Activated CD8-positive, alpha-beta T cell treated with anti-CD3 and anti-CD28 coated beads, Interleukin-2, amount 10 ng/mL, durations not matched to agents 7 days and 5 days (primary cell): ENCODE data around the gene ERCC4. TPM values are rescaled to one million over a fixed set of nuclear protein-coding genes. Genes with fewer than 3 reads are reported as not detected.

Source experiments
- ATAC-seq: fragments of 150-1000 bp; cut with Tn5 transposase; one replicate; pipeline ENCODE4 v1.10.0; 2021; ENCODE audit warnings: moderate library complexity
- CTCF ChIA-PET: fragments of 350-600 bp; sonication (Branson Sonifier 250); formaldehyde crosslinking; loops from one replicate; lab custom pipeline; 2021; ENCODE audit warnings: antibody characterized with exemption; lab: Charles Lee
- POLR2A ChIA-PET: fragments of 350-600 bp; sonication (Branson Sonifier 250); formaldehyde crosslinking; loops from one replicate; lab custom pipeline; 2021; ENCODE audit warnings: antibody characterized with exemption; lab: Charles Lee
- DNase-seq: peaks from one replicate; pipeline ENCODE4 v3.0.0-alpha.2; 2020
- H3K27ac Mint-ChIP-seq: one replicate; pipeline ENCODE4 v1.8.0; 2021; ENCODE audit warnings: mild to moderate bottlenecking, mixed read lengths
- H3K27me3 Mint-ChIP-seq: one replicate; pipeline ENCODE4 v1.8.0; 2021; ENCODE audit warnings: low read depth, mixed read lengths
- H3K36me3 Mint-ChIP-seq: one replicate; pipeline ENCODE4 v1.8.0; 2021; ENCODE audit warnings: low read depth, mixed read lengths
- H3K4me1 Mint-ChIP-seq: one replicate; pipeline ENCODE4 v1.8.0; 2021; ENCODE audit warnings: low read depth, mixed read lengths
- H3K4me3 Mint-ChIP-seq: one replicate; pipeline ENCODE4 v1.8.0; 2021; ENCODE audit warnings: mild to moderate bottlenecking, mixed read lengths
- H3K9me3 Mint-ChIP-seq: one replicate; pipeline ENCODE4 v1.8.0; 2022; ENCODE audit warnings: mixed read lengths; ENCODE audit not compliant: insufficient read depth
- total RNA-seq, 2 experiments: library from RNA; stranded (reverse); gene quantifications; one replicate each; pipeline ENCODE4 v1.2.3, GENCODE V29; 2021

The ERCC4 gene
- total RNA-seq, 2 experiments from 2014 or later = 8.9 to 12.8 TPM

DNA sequence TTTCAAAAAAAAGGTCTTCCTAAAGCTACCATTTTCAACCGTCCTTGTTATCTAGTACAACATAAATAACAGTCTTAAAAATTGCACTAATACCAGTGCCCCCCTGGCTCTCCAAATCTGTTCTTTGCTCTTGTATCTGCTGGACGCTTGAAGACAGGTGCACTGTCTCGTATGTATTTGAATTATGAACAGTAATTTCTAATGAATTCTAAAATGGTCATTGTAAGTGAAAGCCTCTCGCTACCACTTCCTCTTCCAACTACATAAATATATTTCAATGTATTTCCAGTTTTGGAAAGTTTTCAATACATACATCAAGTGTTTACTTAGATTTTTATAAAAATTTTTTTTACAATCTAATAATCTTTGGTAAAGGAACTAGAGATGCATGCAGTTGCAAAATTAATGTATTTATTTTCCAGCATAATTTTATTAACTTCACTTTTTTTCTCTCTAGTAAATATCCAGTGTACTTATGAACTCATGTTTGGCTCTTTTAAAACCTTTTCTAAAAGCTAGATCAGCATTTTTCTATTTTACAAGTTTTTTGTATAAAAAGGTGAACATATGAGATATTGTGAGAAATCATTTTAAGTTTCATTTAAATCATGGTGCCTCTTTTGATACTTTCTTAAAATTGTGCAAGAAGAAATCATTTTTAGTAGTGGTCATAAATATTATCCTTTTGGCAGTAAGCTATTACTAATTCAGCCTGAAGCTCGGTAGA lies 31.0 kb downstream of the ERCC4 start:
- POLR2A ChIA-PET = no interaction called here
- Mint-ChIP-seq H3K4me3 (no peak overlapping the region), H3K4me1 (no peaks in the 10 kb centered on the region), H3K9me3 (no peaks in the 10 kb centered on the region), H3K36me3 (peaks cover 14% of the 10 kb centered on the region), H3K27ac (no peak overlapping the region), H3K27me3 (peaks cover 3% of the 10 kb centered on the region)
- CTCF ChIA-PET = interaction anchor here (1.3 kb wide), 1 partner anchor 28 kb away, joined by 3 read pairs; no protein-coding TSS in a partner anchor
- DNase-seq (no peak), ATAC-seq (no peak)

DNA sequence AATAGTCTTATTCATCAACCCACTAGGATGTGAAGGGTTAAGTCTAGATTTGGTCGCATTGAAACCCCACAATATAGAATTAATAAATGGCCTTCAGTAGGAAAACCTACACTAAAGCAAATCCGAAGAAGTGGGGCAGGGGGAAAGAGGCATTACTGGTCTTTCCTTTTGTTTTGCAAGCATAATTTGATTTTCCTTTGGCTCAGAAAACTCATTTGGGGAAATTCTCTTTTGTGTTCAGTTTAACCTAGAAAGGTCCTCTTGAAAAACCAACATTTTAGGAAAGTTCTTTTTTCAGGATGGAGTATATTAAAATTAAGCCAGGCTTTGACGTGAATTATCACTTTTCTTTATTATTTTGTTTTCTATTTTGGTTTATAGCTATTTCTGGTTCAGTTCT lies 31.7 kb downstream of the ERCC4 start:
- ChIA-PET CTCF (interaction anchor here (1.3 kb wide), 1 partner anchor 28 kb away, joined by 3 read pairs; no protein-coding TSS in a partner anchor), POLR2A (no interaction called here)
- Mint-ChIP-seq H3K27me3 (peaks cover 5% of the 10 kb centered on the region), H3K36me3 (peaks cover 8% of the 10 kb centered on the region), H3K9me3 (no peaks in the 10 kb centered on the region), H3K4me1 (peaks cover 3% of the 10 kb centered on the region), H3K4me3 (no peak overlapping the region), H3K27ac (no peak overlapping the region)
- ATAC-seq (no peak), DNase-seq (no peak)

DNA sequence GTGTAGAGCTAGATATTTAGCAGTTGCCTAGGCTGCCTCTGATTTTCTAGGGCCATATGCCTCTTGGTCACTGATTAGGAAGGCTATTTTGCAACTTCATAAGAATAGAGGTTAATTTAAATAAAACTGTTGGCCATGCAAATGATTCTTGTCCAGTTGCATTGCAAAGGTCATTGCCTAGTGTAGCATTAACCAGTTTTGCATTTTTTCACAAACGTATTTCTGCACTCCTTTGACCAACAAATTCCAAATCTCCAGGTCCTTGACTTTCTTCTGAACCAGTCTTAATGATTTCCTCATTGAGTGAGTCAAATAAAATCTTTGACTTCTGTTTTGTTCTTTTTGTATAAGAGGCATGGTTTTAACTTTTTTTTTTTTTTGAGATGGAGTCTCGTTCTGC lies 33.5 kb downstream of the ERCC4 start:
- no peak for DNase-seq
- Mint-ChIP-seq H3K36me3 (peaks cover 3% of the 10 kb centered on the region), H3K27me3 (peaks cover 5% of the 10 kb centered on the region), H3K27ac (no peak overlapping the region), H3K4me3 (no peak overlapping the region), H3K9me3 (no peaks in the 10 kb centered on the region), H3K4me1 (peaks cover 3% of the 10 kb centered on the region)
- ChIA-PET CTCF (interaction anchor here (1.3 kb wide), 1 partner anchor 34 kb away, joined by 3 read pairs; the partner anchor contains the start of gene ERCC4), POLR2A (no interaction called here)
- ATAC-seq = no peak

DNA sequence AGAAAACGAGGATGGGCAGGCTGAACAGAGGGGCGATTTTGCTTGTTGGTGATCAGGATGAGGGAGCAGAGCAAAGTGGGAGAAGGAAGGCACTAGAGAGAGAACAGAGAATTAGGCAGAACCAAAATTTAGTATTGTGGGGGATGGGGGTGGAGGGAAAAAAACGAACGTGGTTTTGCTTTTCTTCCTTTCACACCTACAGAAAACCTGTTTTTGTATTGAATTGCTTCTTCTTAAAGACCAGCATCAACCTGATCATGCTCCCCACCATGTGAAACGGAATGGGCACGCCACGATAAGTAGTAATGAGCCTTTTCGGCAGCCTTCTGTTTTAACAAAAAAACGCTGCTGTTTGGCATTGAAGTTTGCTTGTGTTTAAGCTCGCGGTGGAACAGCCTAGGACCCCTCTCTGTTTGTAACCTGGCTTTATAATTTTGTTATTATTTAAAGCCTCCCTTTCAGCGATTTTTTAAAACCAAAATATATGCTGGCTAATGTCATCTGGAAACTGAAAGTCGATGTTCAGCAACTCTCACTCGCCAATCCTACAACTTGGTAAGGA lies 36.8 kb downstream of the ERCC4 start:
- Mint-ChIP-seq H3K4me3 (no peak overlapping the region), H3K27ac (no peak overlapping the region), H3K36me3 (no peaks in the 10 kb centered on the region), H3K27me3 (peaks cover 7% of the 10 kb centered on the region), H3K9me3 (no peaks in the 10 kb centered on the region), H3K4me1 (peaks cover 3% of the 10 kb centered on the region)
- DNase-seq (no peak), ATAC-seq (no peak)
- CTCF ChIA-PET = no interaction called here
- POLR2A ChIA-PET = no interaction called here

DNA sequence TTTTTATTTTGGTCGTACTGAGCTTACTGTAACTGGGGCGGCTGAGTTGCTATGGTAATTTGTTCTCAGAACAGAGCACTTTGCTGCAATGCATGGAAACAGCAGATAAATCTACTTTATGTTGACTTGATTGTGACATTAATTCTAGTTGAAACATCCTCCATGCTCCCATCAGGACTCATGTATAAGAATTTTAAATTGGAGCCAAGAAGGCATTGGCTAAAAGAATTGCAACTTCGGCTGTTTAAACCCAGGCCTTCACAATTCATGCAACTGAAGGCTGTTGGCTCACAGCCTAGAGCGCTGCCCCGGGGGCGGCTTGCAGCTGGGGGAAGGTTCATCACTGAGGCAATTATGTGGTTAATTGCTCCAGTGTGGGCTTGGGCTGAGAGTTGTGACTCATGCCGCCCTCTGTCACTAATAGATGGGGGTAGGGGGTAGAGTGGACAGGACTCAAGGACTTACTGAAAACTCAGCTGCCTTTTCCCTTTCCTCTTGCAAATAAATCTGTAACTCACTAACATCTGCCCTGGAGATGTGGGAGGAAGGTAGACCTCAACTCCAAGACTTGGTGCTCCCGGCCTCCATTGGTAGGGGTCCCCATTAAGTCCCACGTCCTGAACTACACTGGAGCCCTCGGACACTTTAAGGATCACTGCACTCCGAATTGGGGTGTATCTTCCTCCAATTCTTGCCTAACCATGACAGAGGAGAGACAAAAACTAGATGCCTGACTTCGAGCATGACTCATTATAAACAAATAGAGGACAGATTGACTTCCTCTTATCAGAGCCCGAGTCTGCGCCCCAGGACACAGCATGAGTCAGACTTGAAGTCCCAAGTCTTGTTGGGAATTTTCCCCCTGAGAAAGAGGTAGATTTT lies 37.5 kb downstream of the ERCC4 start:
- H3K4me1 Mint-ChIP-seq = peaks cover 3% of the 10 kb centered on the region
- ChIA-PET CTCF (no interaction called here), POLR2A (no interaction called here)
- H3K9me3 Mint-ChIP-seq = no peaks in the 10 kb centered on the region
- DNase-seq = no peak
- H3K27ac Mint-ChIP-seq = no peak overlapping the region
- ATAC-seq = no peak
- no peaks in the 10 kb centered on the region for H3K36me3 Mint-ChIP-seq
- H3K27me3 Mint-ChIP-seq = peaks cover 7% of the 10 kb centered on the region
- H3K4me3 Mint-ChIP-seq = no peak overlapping the region

DNA sequence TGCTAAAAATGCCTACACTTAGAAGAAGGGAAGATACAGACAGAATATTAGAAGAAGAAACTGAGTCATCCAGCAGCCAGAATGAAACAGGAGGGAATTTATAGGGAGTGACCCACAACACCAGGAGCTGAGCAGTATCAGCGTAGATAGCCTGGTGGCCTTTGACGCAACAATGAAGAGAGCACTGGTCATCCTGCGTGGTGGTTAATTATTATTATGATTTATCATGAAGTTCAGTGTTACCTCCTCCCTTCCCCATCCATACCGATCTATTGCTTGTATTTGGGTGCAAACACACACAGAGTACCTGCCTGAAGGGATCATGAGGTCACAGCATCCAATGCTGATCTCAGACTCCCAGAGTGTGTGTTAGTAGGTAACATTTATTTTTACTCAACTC lies 38.5 kb downstream of the ERCC4 start:
- CTCF ChIA-PET = no interaction called here
- ATAC-seq = no peak
- Mint-ChIP-seq H3K27ac (no peak overlapping the region), H3K36me3 (no peaks in the 10 kb centered on the region), H3K4me1 (peaks cover 3% of the 10 kb centered on the region), H3K27me3 (peaks cover 10% of the 10 kb centered on the region), H3K9me3 (no peaks in the 10 kb centered on the region), H3K4me3 (no peak overlapping the region)
- POLR2A ChIA-PET = no interaction called here
- DNase-seq = no peak

DNA sequence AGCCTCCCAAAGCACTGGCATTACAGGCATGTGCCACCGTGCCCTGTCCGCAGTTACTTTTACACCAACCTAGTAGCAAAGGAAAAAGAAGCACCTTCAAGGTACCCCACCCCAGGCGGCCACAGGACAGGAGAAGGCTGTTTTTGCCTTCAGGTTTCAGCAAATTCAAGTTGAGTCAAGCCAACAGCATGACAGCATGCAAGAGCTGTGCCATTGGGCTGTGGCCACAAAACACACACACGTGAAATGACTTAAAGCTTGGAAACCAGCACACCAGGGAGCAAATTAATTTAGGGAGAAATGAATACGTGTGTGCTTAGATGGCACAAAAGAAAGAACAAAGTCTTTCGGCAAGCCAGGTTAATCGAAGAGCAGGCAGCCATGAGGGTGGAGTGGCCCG lies 39.7 kb downstream of the ERCC4 start:
- CTCF ChIA-PET = no interaction called here
- no peak for ATAC-seq
- Mint-ChIP-seq H3K4me3 (no peak overlapping the region), H3K27me3 (peaks cover 12% of the 10 kb centered on the region), H3K9me3 (no peaks in the 10 kb centered on the region), H3K27ac (no peak overlapping the region), H3K4me1 (peaks cover 3% of the 10 kb centered on the region), H3K36me3 (no peaks in the 10 kb centered on the region)
- no peak for DNase-seq
- POLR2A ChIA-PET = no interaction called here

DNA sequence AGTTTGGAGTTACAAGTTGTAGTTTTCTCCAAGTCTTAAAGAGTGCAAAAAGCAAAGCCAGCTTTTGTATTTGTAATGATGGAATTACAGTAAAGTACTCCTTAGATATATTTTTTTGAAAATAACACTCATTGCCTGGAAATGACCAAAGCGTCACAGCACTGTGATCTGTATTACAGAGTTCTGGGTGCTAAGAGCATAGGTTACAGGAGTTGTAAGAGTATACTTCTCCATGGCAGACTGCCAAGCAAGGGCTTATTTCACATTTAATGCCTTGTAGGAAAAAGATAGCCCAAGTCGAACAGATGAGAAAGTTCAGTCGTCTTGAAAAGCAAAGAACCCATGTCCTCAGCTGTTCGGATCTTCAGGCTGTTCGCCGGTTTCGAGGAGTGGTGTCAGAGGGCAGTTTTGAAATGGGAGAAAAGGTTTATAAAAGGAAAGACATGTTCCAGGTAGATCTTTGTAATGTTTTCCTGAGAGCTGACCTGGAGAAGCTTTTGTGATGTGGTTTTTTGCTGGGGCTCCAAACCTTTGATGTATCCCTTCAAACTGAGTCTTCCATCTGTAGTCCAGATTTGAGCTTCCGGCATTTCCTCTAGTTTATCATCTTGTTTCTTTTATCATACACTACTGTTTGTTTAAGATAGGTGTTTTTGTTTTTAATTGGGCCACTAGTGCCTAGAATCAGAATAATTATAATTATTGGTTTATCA lies 41.3 kb downstream of the ERCC4 start:
- DNase-seq (no peak), ATAC-seq (no peak)
- no peak overlapping the region for H3K4me3 Mint-ChIP-seq
- H3K9me3 Mint-ChIP-seq = no peaks in the 10 kb centered on the region
- POLR2A ChIA-PET = interaction anchor here (0.6 kb wide), 1 partner anchor 246 kb away, joined by 3 read pairs; no protein-coding TSS in a partner anchor
- no peaks in the 10 kb centered on the region for H3K36me3 Mint-ChIP-seq
- peaks cover 3% of the 10 kb centered on the region for H3K4me1 Mint-ChIP-seq
- CTCF ChIA-PET = no interaction called here
- H3K27me3 Mint-ChIP-seq = peaks cover 17% of the 10 kb centered on the region
- H3K27ac Mint-ChIP-seq = no peak overlapping the region

DNA sequence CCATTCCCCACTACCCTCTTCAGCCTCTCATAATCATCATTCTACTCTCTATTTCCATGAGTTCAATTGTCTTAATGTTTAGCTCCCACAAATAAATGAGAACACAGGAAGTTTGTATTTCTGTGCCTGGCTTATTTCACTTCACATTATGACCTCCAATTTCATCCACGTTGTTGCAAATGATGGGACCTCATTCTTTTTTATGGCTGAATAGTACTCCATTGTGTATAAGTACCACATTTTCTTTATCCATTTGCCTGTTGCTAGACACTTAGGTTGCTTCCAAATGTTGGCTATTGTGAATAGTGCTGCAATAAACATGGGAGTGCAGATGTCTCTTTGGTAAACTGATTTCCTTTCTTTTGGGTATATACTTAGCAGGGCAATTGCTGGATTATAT lies 42.3 kb downstream of the ERCC4 start:
- ATAC-seq (no peak), DNase-seq (no peak)
- Mint-ChIP-seq H3K27me3 (peaks cover 20% of the 10 kb centered on the region), H3K4me1 (no peaks in the 10 kb centered on the region), H3K27ac (no peak overlapping the region), H3K36me3 (no peaks in the 10 kb centered on the region), H3K4me3 (no peak overlapping the region), H3K9me3 (no peaks in the 10 kb centered on the region)
- ChIA-PET CTCF (no interaction called here), POLR2A (no interaction called here)

DNA sequence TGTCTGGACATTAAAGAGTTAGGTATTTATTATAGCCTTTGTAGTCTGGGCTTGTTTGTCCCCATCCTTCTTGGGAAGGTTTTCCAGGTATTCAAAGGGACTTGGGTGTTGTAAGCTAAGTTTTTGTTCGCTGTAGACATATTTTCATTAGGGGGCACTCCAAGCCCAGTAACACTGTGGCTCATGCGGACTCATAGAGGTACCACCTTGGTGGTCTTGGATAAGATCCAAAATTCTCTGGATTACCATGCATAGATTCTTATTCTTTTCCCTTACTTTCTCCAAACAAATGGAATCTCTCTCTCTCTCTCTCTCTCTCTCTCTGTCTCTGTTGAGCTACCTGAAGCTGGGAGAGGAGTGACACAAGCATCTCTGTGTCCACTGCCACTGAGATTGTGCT lies 48.9 kb downstream of the ERCC4 start:
- CTCF ChIA-PET = no interaction called here
- Mint-ChIP-seq H3K4me1 (no peaks in the 10 kb centered on the region), H3K36me3 (no peaks in the 10 kb centered on the region)

DNA sequence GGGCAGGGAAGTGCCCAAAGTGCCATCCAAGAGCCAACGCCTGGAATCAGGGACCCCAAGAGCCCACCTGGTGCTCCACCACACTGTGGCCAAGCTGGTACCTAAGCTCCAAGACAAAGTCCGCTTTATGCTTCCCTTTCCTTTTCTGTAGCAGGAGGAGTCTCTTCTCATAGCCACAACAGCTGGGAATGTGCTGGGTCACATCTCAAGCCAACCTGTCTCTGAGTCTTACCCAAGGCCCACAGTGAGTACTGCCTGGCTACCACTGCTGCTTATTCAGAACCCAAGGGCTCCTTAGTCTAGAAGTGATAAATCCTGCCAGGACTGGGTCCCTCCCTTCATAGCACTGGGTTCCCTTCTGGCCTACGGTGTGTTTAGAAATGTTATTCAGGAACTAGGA lies 49.8 kb downstream of the ERCC4 start:
- Mint-ChIP-seq H3K4me1 (no peaks in the 10 kb centered on the region), H3K4me3 (no peak overlapping the region), H3K27ac (no peak overlapping the region), H3K36me3 (no peaks in the 10 kb centered on the region), H3K27me3 (peaks cover 28% of the 10 kb centered on the region), H3K9me3 (no peaks in the 10 kb centered on the region)
- DNase-seq (no peak), ATAC-seq (no peak)
- ChIA-PET POLR2A (no interaction called here), CTCF (no interaction called here)

More for the DNA sequence above, 48.9 kb downstream of the ERCC4 start:
- H3K27me3 Mint-ChIP-seq = peaks cover 28% of the 10 kb centered on the region
- H3K27ac Mint-ChIP-seq = no peak overlapping the region
- POLR2A ChIA-PET = no interaction called here
- no peak for DNase-seq
- no peak overlapping the region for H3K4me3 Mint-ChIP-seq
- H3K9me3 Mint-ChIP-seq = no peaks in the 10 kb centered on the region
- no peak for ATAC-seq
